OCI-LY7 (cell line): ENCODE data around the gene PHF12.

Experiments
- CTCF ChIP-seq: fragments of 200-600 bp; sonication (generic); conservative IDR thresholded peaks from 2 replicates; pipeline ENCODE4 v1.5.1; 2014; ENCODE audit warnings: mild to moderate bottlenecking, antibody characterized with exemption, low read length, moderate library complexity, mixed read lengths
- EZH2phosphoT487 ChIP-seq: fragments of 200-600 bp; sonication (generic); IDR thresholded peaks from 2 replicates; pipeline ENCODE4 v1.6.1; 2018; ENCODE audit warnings: low read depth, borderline replicate concordance, mild to moderate bottlenecking, mixed run types, antibody characterized with exemption, low read length, moderate library complexity, mixed read lengths

GRCh38 chr17:28912938-28913333 is 38.4 kb downstream of the PHF12 start:
- TF ChIP-seq CTCF: no peak
- TF ChIP-seq EZH2phosphoT487: no peak
